HG03097 (cell line): ENCODE measurements around the gene PTPRJ.
"Not testable (repeated sequence)": the region's sequence is repeated elsewhere in the genome, so short reads cannot be mapped to it uniquely, and the experiment has no call there.

Experiments used
- ATAC-seq: cut with Tn5 transposase; IDR thresholded peaks from one replicate; pipeline ENCODE4 v1.9.1; 2021; ENCODE audit not compliant: unreplicated experiment, low FRiP score

Gene PTPRJ

GRCh38 chr11:48014917-48015316 lies 34.6 kb downstream of the PTPRJ start:
- ATAC-seq: no peak

GRCh38 chr11:48017105-48017830 lies 36.9 kb downstream of the PTPRJ start:
- ATAC-seq: no peak

GRCh38 chr11:48017831-48018527 lies 37.6 kb downstream of the PTPRJ start:
- no peak for ATAC-seq

- no peak for ATAC-seq
Measured at GRCh38 chr11:48018528-48019216, 38.3 kb downstream of the PTPRJ start.

- ATAC-seq: no peak
Measured at GRCh38 chr11:48019217-48019584, 38.8 kb downstream of the PTPRJ start.

- no peak for ATAC-seq
Measured at GRCh38 chr11:48019595-48019994, 39.2 kb downstream of the PTPRJ start.

GRCh38 chr11:48020092-48020755 lies 39.9 kb downstream of the PTPRJ start:
- peak; percentile 55 for ATAC-seq

- not testable (repeated sequence) for ATAC-seq
Measured at GRCh38 chr11:48021201-48021820, 41.0 kb downstream of the PTPRJ start.

- no peak for ATAC-seq
Measured at GRCh38 chr11:48022445-48022844, 42.1 kb downstream of the PTPRJ start.

GRCh38 chr11:48023608-48024007 lies 43.2 kb downstream of the PTPRJ start:
- ATAC-seq: not testable (repeated sequence)

- ATAC-seq: no peak
Measured at GRCh38 chr11:48024635-48025071, 44.3 kb downstream of the PTPRJ start.

GRCh38 chr11:48025293-48025983 lies 45.1 kb downstream of the PTPRJ start:
- no peak for ATAC-seq

- ATAC-seq: no peak
Measured at GRCh38 chr11:48025984-48026340, 45.6 kb downstream of the PTPRJ start.

- ATAC-seq: no peak
Measured at GRCh38 chr11:48028914-48029680, 48.7 kb downstream of the PTPRJ start.

GRCh38 chr11:48029681-48030290 lies 49.4 kb downstream of the PTPRJ start:
- ATAC-seq: no peak

GRCh38 chr11:48031602-48032001 lies 51.2 kb downstream of the PTPRJ start:
- no peak for ATAC-seq

GRCh38 chr11:48032721-48033120 lies 52.4 kb downstream of the PTPRJ start:
- ATAC-seq: no peak

GRCh38 chr11:48033918-48034341 lies 53.6 kb downstream of the PTPRJ start:
- no peak for ATAC-seq
